ENCODE measurements around the gene WDR55.
"Not testable (repeated sequence)": the region's sequence is repeated elsewhere in the genome, so short reads cannot be mapped to it uniquely, and the experiment has no call there.

Gene WDR55, protein sequence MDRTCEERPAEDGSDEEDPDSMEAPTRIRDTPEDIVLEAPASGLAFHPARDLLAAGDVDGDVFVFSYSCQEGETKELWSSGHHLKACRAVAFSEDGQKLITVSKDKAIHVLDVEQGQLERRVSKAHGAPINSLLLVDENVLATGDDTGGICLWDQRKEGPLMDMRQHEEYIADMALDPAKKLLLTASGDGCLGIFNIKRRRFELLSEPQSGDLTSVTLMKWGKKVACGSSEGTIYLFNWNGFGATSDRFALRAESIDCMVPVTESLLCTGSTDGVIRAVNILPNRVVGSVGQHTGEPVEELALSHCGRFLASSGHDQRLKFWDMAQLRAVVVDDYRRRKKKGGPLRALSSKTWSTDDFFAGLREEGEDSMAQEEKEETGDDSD

GRCh38 chr5:140664359-140665119, at the start of gene WDR55:
Gene WDR55 (plus strand): TSS chr5:140664904. CDS start chr5:140664913, 9 bp downstream.
- DNase-seq (ENCODE audit: low read depth in 3 of 3, low spot score in 1 of 3) = peak; percentile 80 to 91 (median 85)

- DNase-seq (ENCODE audit: low read depth in 3 of 3, low spot score in 1 of 3) = no peak
Measured at GRCh38 chr5:140622301-140622700, 42.4 kb upstream of the WDR55 start.

GRCh38 chr5:140623061-140623460, 41.6 kb upstream of the WDR55 start:
- not testable (repeated sequence) for DNase-seq (ENCODE audit: low read depth in 3 of 3, low spot score in 1 of 3)

- not testable (repeated sequence) for DNase-seq (ENCODE audit: low read depth in 3 of 3, low spot score in 1 of 3)
Measured at GRCh38 chr5:140624886-140625285, 39.8 kb upstream of the WDR55 start.

DNA sequence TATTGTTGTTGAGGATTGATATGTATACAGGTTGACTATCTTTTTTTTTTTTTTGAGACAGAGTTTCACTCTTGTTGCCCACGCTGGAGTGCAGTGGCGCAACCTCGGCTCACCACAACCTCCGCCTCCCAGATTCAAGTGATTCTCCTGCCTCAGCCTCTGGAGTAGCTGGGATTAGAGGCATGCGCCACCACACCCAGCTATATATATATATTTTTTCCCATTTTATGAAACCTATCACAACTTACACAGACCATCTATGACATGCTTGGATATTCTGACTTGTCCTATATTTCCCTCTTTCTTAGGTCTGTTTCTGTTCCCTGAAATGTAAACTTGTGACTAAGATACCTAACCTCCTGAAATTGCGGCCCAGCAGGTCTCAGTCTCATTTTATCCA, 36.7 kb upstream of the WDR55 start:
- no peak for DNase-seq (ENCODE audit: low read depth in 3 of 3, low spot score in 1 of 3)

- DNase-seq (ENCODE audit: low read depth in 3 of 3, low spot score in 1 of 3) = no peak
Measured at GRCh38 chr5:140628711-140629110, 36.0 kb upstream of the WDR55 start.

DNA sequence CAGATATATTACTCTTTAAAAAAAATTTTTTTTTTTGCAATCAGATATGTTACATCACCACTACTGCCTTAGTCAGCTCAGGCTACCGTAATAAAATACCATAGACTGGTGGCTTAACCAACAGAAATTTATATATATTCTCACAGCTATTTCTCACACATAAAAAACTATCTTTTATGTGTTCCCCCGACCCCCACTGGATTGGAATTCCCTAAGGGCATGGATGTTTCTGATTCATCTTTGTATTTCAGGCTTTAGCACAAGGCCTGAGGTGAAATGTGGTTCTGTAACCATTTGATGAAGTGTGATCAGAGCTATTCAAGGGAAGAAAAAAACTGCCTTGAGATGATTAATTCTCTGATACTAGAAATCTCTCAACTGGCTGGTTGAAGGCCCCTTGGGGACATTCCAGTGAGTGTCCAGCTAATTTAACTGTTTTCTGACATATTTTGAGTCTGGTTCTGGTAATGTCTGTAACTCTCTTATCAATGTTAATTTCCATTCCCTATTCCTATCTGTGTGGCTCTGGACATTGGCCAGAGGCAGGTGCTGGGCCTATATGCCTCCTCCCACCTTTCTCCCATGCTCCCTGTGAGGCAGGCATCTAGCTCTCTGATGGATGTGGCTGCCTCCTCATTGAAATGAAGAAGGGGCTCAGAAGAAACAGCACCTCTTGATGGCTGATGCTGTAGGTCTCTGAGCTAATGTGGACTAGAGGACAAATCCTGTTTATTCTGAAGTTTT, 34.2 kb upstream of the WDR55 start:
- no peak for DNase-seq (ENCODE audit: low read depth in 3 of 3, low spot score in 1 of 3)

DNA sequence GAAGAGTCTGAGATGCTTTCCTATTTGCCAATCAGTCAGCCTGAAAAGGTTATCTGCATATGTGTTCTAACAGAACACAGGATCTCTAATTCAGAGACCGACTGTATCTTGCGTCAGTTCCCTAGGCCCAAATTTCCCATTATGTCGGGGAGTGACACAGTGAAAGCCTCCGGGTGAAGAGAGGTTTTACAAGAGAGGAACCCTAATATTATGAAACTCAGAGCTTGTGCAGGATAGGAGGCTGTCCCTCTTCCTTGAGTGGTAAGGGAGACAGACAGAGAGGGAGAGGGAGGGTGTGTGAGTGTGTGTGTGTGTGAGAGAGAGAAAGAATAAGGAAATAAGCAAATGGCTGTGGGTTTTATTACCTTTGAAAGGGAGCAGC, 33.7 kb upstream of the WDR55 start:
- no peak for DNase-seq (ENCODE audit: low read depth in 3 of 3, low spot score in 1 of 3)

GRCh38 chr5:140631831-140632365, 32.8 kb upstream of the WDR55 start:
- peak in 1 of 3 donors; percentile 10 for DNase-seq (ENCODE audit: low read depth in 3 of 3, low spot score in 1 of 3)

- DNase-seq (ENCODE audit: low read depth in 3 of 3, low spot score in 1 of 3) = peak in 1 of 3 donors; percentile 32
Measured at GRCh38 chr5:140632366-140633020, 32.2 kb upstream of the WDR55 start.

DNA sequence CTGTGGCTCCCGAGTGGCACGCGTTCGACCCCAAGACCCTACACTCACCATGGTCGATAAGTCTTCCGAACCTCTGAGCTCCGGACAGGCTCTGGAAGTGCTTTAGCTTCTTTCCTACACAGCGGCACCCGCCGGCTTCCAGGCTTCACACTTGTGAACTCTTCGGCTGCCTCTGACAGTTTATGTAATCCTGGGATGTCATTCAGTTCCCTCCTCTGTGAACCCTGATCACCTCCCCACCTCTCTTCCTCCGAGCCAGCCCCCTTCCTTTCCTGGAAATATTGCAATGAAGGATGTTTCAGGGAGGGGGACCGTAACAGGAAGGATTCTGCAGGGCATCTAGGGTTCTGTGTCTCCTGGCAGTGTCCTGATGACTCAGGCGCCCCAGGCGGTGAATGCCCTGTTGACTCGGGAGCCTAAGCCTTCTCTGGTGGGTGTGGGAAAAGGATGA, 31.7 kb upstream of the WDR55 start, which contains the start of gene CD14:
TSS of gene CD14 (minus strand) at position 155 of the 451 bp plus-strand sequence. CDS start at position 51, 104 bp downstream.
- DNase-seq (ENCODE audit: low read depth in 3 of 3, low spot score in 1 of 3) = no peak

- no peak for DNase-seq (ENCODE audit: low read depth in 3 of 3, low spot score in 1 of 3)
Measured at GRCh38 chr5:140633501-140633900, 31.2 kb upstream of the WDR55 start.

DNA sequence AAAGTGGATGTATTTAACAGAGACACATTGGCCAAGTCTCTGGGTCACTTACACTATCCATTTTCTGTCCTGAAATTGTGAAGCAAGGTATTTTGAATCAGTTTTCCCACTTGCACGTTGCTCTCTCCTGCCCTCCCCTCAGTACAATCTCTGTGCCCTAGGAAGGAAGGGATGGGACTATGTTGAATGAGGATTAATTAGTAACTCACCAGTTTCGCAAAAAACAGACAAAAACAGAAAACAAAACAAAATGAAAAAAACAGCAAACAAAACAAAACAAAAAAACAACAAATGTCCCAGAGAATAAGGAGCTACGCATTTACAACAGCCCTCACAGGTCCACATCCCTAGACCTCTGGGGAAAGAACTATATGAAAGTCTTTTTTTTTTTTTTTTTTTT, 30.6 kb upstream of the WDR55 start:
- no peak for DNase-seq (ENCODE audit: low read depth in 3 of 3, low spot score in 1 of 3)

DNA sequence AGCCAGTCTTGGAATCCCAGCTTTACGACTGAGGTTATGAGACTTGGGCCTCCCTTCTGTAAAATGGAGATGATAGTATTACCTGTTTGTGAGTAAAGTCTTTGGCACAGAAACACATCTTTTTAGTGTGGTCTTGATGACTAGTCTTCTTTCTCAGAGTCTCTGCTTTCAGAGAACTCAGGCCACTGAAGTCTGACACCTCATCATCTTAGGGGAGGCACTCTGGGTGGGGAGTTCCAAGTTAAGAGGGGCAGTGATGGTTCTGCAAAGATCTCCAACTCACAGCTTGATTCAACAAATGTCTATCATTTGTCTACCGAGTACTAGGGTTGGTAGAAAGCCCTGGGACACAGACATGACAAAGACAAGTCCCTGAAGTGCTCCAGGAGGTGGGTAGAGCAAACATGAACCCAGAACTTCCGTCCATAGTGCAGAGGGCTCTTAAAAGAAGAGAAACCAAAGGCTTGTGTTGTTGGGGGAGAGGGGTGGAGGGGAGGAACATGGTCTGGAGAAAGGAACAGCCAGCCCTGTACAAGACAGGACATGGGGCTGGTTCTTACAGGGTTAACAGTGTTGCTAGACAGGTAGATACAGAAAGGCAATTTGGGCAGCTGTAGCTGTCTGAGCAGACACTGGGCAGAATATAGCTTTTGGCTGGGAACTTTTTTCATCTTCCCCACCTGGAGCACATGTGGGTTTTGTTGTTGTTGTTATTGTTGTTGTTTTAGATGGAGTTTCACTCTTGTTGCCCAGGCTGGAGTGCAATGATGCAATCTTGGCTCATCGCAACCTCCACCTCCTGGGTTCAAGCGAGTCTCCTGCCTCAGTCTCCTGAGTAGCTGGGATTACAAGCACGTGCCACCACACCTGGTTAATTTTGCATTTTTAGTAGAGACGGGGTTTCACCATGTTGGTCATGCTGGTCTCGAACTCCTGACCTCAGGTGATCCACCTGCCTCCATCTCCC, 29.1 kb upstream of the WDR55 start:
- DNase-seq (ENCODE audit: low read depth in 3 of 3, low spot score in 1 of 3) = no peak

- DNase-seq (ENCODE audit: low read depth in 3 of 3, low spot score in 1 of 3) = no peak
Measured at GRCh38 chr5:140637371-140638100, 27.2 kb upstream of the WDR55 start.

GRCh38 chr5:140638898-140639147, 25.9 kb upstream of the WDR55 start:
- not testable (repeated sequence) for DNase-seq (ENCODE audit: low read depth in 3 of 3, low spot score in 1 of 3)

- DNase-seq (ENCODE audit: low read depth in 3 of 3, low spot score in 1 of 3) = peak; percentile 89 to 94 (median 89)
Measured at GRCh38 chr5:140639148-140639981, 25.3 kb upstream of the WDR55 start, which contains the start of gene TMCO6. Gene TMCO6 (plus strand): TSS chr5:140639451. CDS start chr5:140639528, 77 bp downstream.

DNA sequence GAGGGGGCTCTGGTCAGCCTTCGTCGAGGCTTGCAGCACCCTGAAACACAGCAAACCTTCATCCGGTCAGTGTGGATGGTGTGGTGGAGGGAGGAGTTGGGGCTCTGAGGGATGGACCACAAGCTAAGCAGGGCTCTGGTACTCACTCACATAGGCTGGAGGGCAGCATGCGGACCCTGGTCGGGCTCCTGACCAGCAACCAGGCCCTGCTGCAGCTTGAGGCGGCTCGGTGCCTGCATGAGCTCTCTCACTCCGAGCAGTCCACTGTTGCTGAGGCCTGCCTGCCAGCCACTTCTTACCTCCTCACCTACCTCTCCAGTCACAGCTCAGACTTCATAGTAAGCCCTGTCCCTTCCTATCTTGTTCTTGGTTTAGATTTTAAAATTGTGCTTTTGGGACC, 23.0 kb upstream of the WDR55 start:
- no peak for DNase-seq (ENCODE audit: low read depth in 3 of 3, low spot score in 1 of 3)
